H1 (cell line): Measurements from ENCODE around the gene HIVEP2. TPM values are rescaled to one million over a fixed set of nuclear protein-coding genes. Genes with fewer than 3 reads are reported as not detected.

Experiments used
- CTCF ChIA-PET: fragments of 300-600 bp; sonication (Branson Sonifier 250); formaldehyde crosslinking; loops from one replicate; lab custom pipeline; 2021; ENCODE audit not compliant: partially characterized antibody; lab: Charles Lee
- POLR2A ChIA-PET: fragments of 300-600 bp; sonication (Branson Sonifier 250); formaldehyde crosslinking; loops from one replicate; lab custom pipeline; 2021; ENCODE audit warnings: inconsistent platforms; ENCODE audit not compliant: partially characterized antibody; lab: Charles Lee
- DNase-seq, 2 experiments: peaks; one replicate each; pipeline versions ENCODE4 v3.0.0 to v3.0.0-alpha.2; 2010 to 2022; ENCODE audit warnings: low spot score in 2 of 2, low read depth in 1 of 2, mixed read lengths in 1 of 2
- FAIRE-seq: peaks from 2 replicates; lab custom pipeline; 2011; peaks lifted over from hg19 to GRCh38; lab: Jason Lieb, UNC
- H2AFZ ChIP-seq: 2 replicates; pipeline ENCODE4 v1.8.1; 2012; ENCODE audit warnings: low read length, inconsistent platforms
- H2AK5ac ChIP-seq: 2 replicates; pipeline ENCODE4 v1.6.1; 2013; ENCODE audit warnings: low read depth, low read length
- H2BK120ac ChIP-seq: replicated peaks from 2 replicates; pipeline ENCODE3; 2013; ENCODE audit warnings: low read depth, low read length, inconsistent platforms
- H2BK12ac ChIP-seq: 2 replicates; pipeline ENCODE4 v1.6.1; 2013; ENCODE audit warnings: low read depth, low read length
- H2BK15ac ChIP-seq: 2 replicates; pipeline ENCODE4 v1.6.1; 2013; ENCODE audit warnings: low read length
- H2BK20ac ChIP-seq: 2 replicates; pipeline ENCODE4 v1.6.1; 2013; ENCODE audit warnings: low read length
- H2BK5ac ChIP-seq: 2 replicates; pipeline ENCODE4 v1.6.1; 2013; ENCODE audit warnings: low read depth, low read length
- H3K14ac ChIP-seq: 2 replicates; pipeline ENCODE4 v1.6.1; 2013; ENCODE audit warnings: inconsistent platforms; ENCODE audit not compliant: insufficient read length
- H3K18ac ChIP-seq: 2 replicates; pipeline ENCODE4 v1.6.1; 2013; ENCODE audit warnings: low read length; ENCODE audit errors: extremely low read depth
- H3K23ac ChIP-seq: 2 replicates; pipeline ENCODE4 v1.6.1; 2013; ENCODE audit warnings: inconsistent platforms; ENCODE audit not compliant: insufficient read length
- H3K23me2 ChIP-seq: 2 replicates; pipeline ENCODE4 v1.6.1; 2013; ENCODE audit warnings: low read depth, low read length
- H3K27ac ChIP-seq: 2 replicates; pipeline ENCODE4 v1.6.1; 2011; ENCODE audit warnings: low read depth, low read length, inconsistent platforms
- H3K27me3 ChIP-seq, 4 experiments: replicated peaks in 1 of 4; 1 replicate in 1 of 4; 2 replicates in 3 of 4; pipeline versions ENCODE4 v1.6.1 to v1.8.1; 2011 to 2013; ENCODE audit warnings: low read length in 3 of 4, mild to moderate bottlenecking in 3 of 4, inconsistent platforms in 2 of 4, mixed read lengths in 2 of 4, moderate library complexity in 1 of 4; ENCODE audit not compliant: control insufficient read depth in 3 of 4, insufficient read depth in 3 of 4; ENCODE audit errors: extremely low read depth in 1 of 4
- H3K36me3 ChIP-seq, 4 experiments: 2 replicates each; pipeline versions ENCODE4 v1.6.1 to v1.8.1; 2011 to 2013; ENCODE audit warnings: mild to moderate bottlenecking in 4 of 4, low read length in 3 of 4, moderate library complexity in 2 of 4, control low read depth in 1 of 4, inconsistent platforms in 1 of 4; ENCODE audit not compliant: insufficient read depth in 4 of 4, control insufficient read depth in 2 of 4
- H3K4ac ChIP-seq: replicated peaks from 2 replicates; pipeline ENCODE3; 2013; ENCODE audit warnings: low read length, low read depth, mixed read lengths, inconsistent platforms; ENCODE audit not compliant: insufficient read length
- H3K4me1 ChIP-seq, 4 experiments: replicated peaks in 1 of 4; 1 replicate in 1 of 4; 2 replicates in 3 of 4; pipeline versions ENCODE4 v1.6.1 to v1.8.1; 2011 to 2013; ENCODE audit warnings: low read length in 3 of 4, inconsistent platforms in 2 of 4, mixed read lengths in 1 of 4; ENCODE audit not compliant: insufficient read depth in 4 of 4, control insufficient read depth in 3 of 4
- H3K4me2 ChIP-seq, 2 experiments: 2 replicates each; pipeline versions ENCODE4 v1.6.1 to v1.8.1; 2011 to 2013; ENCODE audit warnings: low read depth in 2 of 2, low read length in 2 of 2, control low read depth in 1 of 2, inconsistent platforms in 1 of 2, mild to moderate bottlenecking in 1 of 2; ENCODE audit not compliant: insufficient read depth in 1 of 2
- H3K4me3 ChIP-seq, 4 experiments: fragments of 200-600, 300-600 bp in 1 of 4; sonication (generic), shearing (Covaris generic), sonication (Bioruptor Twin) in 1 of 4; 2 replicates each; pipeline versions ENCODE4 v1.5.1 to v1.8.1; 2011 to 2016; ENCODE audit warnings: low read length in 4 of 4, low read depth in 3 of 4, control low read depth in 2 of 4, inconsistent platforms in 2 of 4, mild to moderate bottlenecking in 2 of 4, mixed read lengths in 1 of 4, moderate library complexity in 1 of 4; ENCODE audit not compliant: insufficient read depth in 2 of 4; ENCODE audit errors: extremely low read depth in 1 of 4
- H3K56ac ChIP-seq: replicated peaks from 2 replicates; pipeline ENCODE3; 2013; ENCODE audit warnings: low read depth, mild to moderate bottlenecking, mixed read lengths, low read length, inconsistent platforms; ENCODE audit not compliant: insufficient read length
- H3K79me1 ChIP-seq: 2 replicates; pipeline ENCODE4 v1.6.1; 2013; ENCODE audit warnings: low read depth, low read length, control low read depth
- H3K79me2 ChIP-seq, 2 experiments: 2 replicates each; pipeline versions ENCODE4 v1.6.1 to v1.8.1; 2012 to 2013; ENCODE audit warnings: low read length in 2 of 2, mild to moderate bottlenecking in 2 of 2, inconsistent platforms in 1 of 2; ENCODE audit not compliant: insufficient read depth in 2 of 2, control insufficient read depth in 1 of 2
- H3K9ac ChIP-seq, 4 experiments: replicated peaks in 1 of 4; 1 replicate in 1 of 4; 2 replicates in 3 of 4; pipeline versions ENCODE4 v1.6.1 to v1.8.1; 2011 to 2013; ENCODE audit warnings: low read depth in 3 of 4, low read length in 3 of 4, control low read depth in 2 of 4, mild to moderate bottlenecking in 2 of 4, moderate library complexity in 2 of 4, inconsistent platforms in 1 of 4; ENCODE audit errors: extremely low read depth in 1 of 4
- H3K9me3 ChIP-seq, 2 experiments: 2 replicates each; pipeline versions ENCODE4 v1.6.1 to v1.8.1; 2012 to 2013; ENCODE audit warnings: mild to moderate bottlenecking in 2 of 2, moderate library complexity in 2 of 2, control low read depth in 1 of 2, inconsistent platforms in 1 of 2, low read depth in 1 of 2, low read length in 1 of 2, mixed read lengths in 1 of 2; ENCODE audit not compliant: insufficient read depth in 2 of 2
- H4K20me1 ChIP-seq, 2 experiments: replicated peaks in 1 of 2; 2 replicates each; pipeline versions ENCODE3 to v1.8.1; 2011 to 2013; ENCODE audit warnings: inconsistent platforms in 2 of 2, low read length in 2 of 2, mild to moderate bottlenecking in 1 of 2; ENCODE audit not compliant: insufficient read depth in 2 of 2, control insufficient read depth in 1 of 2
- H4K5ac ChIP-seq: 2 replicates; pipeline ENCODE4 v1.6.1; 2013; ENCODE audit warnings: low read length, low read depth, mixed read lengths, inconsistent platforms; ENCODE audit not compliant: insufficient read length
- H4K8ac ChIP-seq: 2 replicates; pipeline ENCODE4 v1.8.0; 2013; ENCODE audit warnings: mild to moderate bottlenecking, moderate library complexity, low read length, inconsistent platforms; ENCODE audit not compliant: insufficient read depth; ENCODE audit errors: extremely low read depth
- H4K91ac ChIP-seq: replicated peaks from 2 replicates; pipeline ENCODE3; 2013; ENCODE audit warnings: low read length, mixed read lengths, inconsistent platforms; ENCODE audit not compliant: insufficient read length
- CBX8 ChIP-seq: fragments of 300-800, 300-1000 bp; sonication (generic); IDR thresholded peaks from 2 replicates; pipeline ENCODE4 v1.7.1; 2016; ENCODE audit warnings: low read depth, low read length, borderline replicate concordance
- MAX ChIP-seq: IDR thresholded peaks from 2 replicates; pipeline ENCODE4 v1.6.1; 2012; ENCODE audit warnings: inconsistent platforms
- WGBS, 2 experiments: shearing (Covaris generic) in 1 of 2; methylation state at CpG; one replicate each; pipeline versions ENCODE4 v1.1.6 to v1.1.7; 2013 to 2015; ENCODE audit warnings: low lambda C conversion rate in 2 of 2, mixed read lengths in 2 of 2, inconsistent platforms in 1 of 2, low coverage in 1 of 2, missing lambda C conversion rate in 1 of 2; ENCODE audit not compliant: insufficient replicate concordance in 2 of 2, insufficient coverage in 1 of 2, insufficient read length in 1 of 2; ENCODE audit errors: extremely low coverage in 1 of 2, missing lambda C conversion rate in 1 of 2; 5-methylcytosine and 5-hydroxymethylcytosine counted together
- polyA plus RNA-seq, 7 experiments: library from polyadenylated mRNA; depleted of rRNA in 3 of 7; stranded (reverse) in 5 of 7; unstranded in 2 of 7; fragments of >200 nt in 5 of 7; fragments of 200-250 nt in 2 of 7; gene quantifications; 1 replicate in 5 of 7; 2 replicates in 1 of 7; 4 replicates in 1 of 7; pipeline versions ENCODE4 v1.2.1 to v1.2.3, GENCODE V29; 2011 to 2013; ENCODE audit warnings: missing spikeins in 2 of 7, mixed read lengths in 2 of 7
- total RNA-seq: library from RNA; stranded (reverse); fragmentation: NEBNext Ultra II Directional; extraction: Animal tissue kit (Norgen Biotek cat#: 25700); gene quantifications from 2 replicates; pipeline ENCODE4 v1.2.1, GENCODE V29; 2021

HIVEP2 gene
- total and polyA plus RNA-seq, 2 of the 8 experiments (the other 6 are each of a cell fraction or from before 2014, with no cell fraction given): 2.2 to 6.1 TPM

GRCh38 chr6:142829556-142829955, 115.4 kb downstream of the HIVEP2 start:
- Histone ChIP-seq H2BK120ac (no peak overlapping the region), H3K56ac (no peak overlapping the region), H4K5ac (no peak overlapping the region), H3K79me1 (no peaks in the 10 kb centered on the region), H3K4me1 (no peaks in the 10 kb centered on the region), H2BK12ac (no peak overlapping the region), H3K36me3 (no peaks in the 10 kb centered on the region), H3K4me3 (no peak overlapping the region), H3K18ac (no peak overlapping the region), H2AK5ac (no peak overlapping the region), H2BK15ac (no peak overlapping the region), H2AFZ (no peak overlapping the region), H3K14ac (no peak overlapping the region), H3K27me3 (no peaks in the 10 kb centered on the region), H3K27ac (no peak overlapping the region), H2BK5ac (no peak overlapping the region), H4K8ac (no peak overlapping the region), H3K9ac (no peak overlapping the region), H3K9me3 (no peaks in the 10 kb centered on the region; a peak in 1 of 4 replicates), H4K20me1 (no peaks in the 10 kb centered on the region), H4K91ac (no peak overlapping the region), H3K23ac (no peak overlapping the region), H3K4me2 (no peak overlapping the region), H3K23me2 (no peaks in the 10 kb centered on the region), H3K79me2 (no peaks in the 10 kb centered on the region), H3K4ac (no peak overlapping the region), H2BK20ac (no peak overlapping the region)
- FAIRE-seq (no peak), DNase-seq (no peak)
- ChIA-PET CTCF (interaction anchor here (1.0 to 1.7 kb wide), 4 partner anchors 10 to 439 kb away, joined by 4 to 6 read pairs (median 4); no protein-coding TSS in a partner anchor), POLR2A (no interaction called here)
- TF ChIP-seq CBX8 (no peak), MAX (no peak)
- WGBS, 2 experiments: 100% methylated on average over 1 of the region's 1 CpG; no CpG with 5 or more reads in 1 of the 2 experiments
